IPS-NIHi7 (cell line): Measurements from ENCODE around the gene LRRD1.
"Not testable (repeated sequence)": the region's sequence is repeated elsewhere in the genome, so short reads cannot be mapped to it uniquely, and the experiment has no call there.

Experiments used
- DNase-seq: peaks from one replicate; pipeline ENCODE4 v3.0.0; 2012; ENCODE audit warnings: mixed read lengths; ENCODE audit errors: extremely low spot score

Gene LRRD1

GRCh38 chr7:92141161-92141560, 37.8 kb downstream of the LRRD1 start:
- DNase-seq, result no peak

GRCh38 chr7:92137557-92137956, 41.4 kb downstream of the LRRD1 start:
- DNase-seq, result no peak

- DNase-seq, result peak; percentile 15
Observed at GRCh38 chr7:92135052-92135889, 43.7 kb downstream of the LRRD1 start.

- DNase-seq, result peak; percentile 93
Observed at GRCh38 chr7:92134271-92135051, 44.5 kb downstream of the LRRD1 start, which contains the start of gene CYP51A1. Gene CYP51A1, minus strand, starts transcription at chr7:92134477. Its CDS starts 113 bp downstream, at chr7:92134364.

GRCh38 chr7:92133737-92134270, 45.1 kb downstream of the LRRD1 start:
- DNase-seq, result peak; percentile 78

- DNase-seq, result no peak
Observed at GRCh38 chr7:92133133-92133736, 45.7 kb downstream of the LRRD1 start.

- DNase-seq, result no peak
Observed at GRCh38 chr7:92131764-92132330, 47.1 kb downstream of the LRRD1 start.

GRCh38 chr7:92131093-92131492, 47.8 kb downstream of the LRRD1 start:
- no peak for DNase-seq

- DNase-seq, result no peak
Observed at GRCh38 chr7:92121681-92122080, 57.3 kb downstream of the LRRD1 start.

- DNase-seq, result no peak
Observed at GRCh38 chr7:92119213-92119759, 59.7 kb downstream of the LRRD1 start.

GRCh38 chr7:92116949-92117348, 62.0 kb downstream of the LRRD1 start:
- no peak for DNase-seq

- no peak for DNase-seq
Observed at GRCh38 chr7:92115821-92116220, 63.1 kb downstream of the LRRD1 start.

- DNase-seq, result no peak
Observed at GRCh38 chr7:92110857-92111256, 68.1 kb downstream of the LRRD1 start.

- DNase-seq, result no peak
Observed at GRCh38 chr7:92108821-92109220, 70.1 kb downstream of the LRRD1 start.

GRCh38 chr7:92102862-92103261, 76.1 kb downstream of the LRRD1 start:
- DNase-seq, result not testable (repeated sequence)

- DNase-seq, result no peak
Observed at GRCh38 chr7:92100534-92100933, 78.4 kb downstream of the LRRD1 start.

- DNase-seq, result no peak
Observed at GRCh38 chr7:92095380-92095779, 83.6 kb downstream of the LRRD1 start.
